ENCODE data around the gene LMCD1. TPM values are rescaled to one million over a fixed set of nuclear protein-coding genes. Genes with fewer than 3 reads are reported as not detected.

The LMCD1 gene
- polyA plus RNA-seq, 2 of the 4 experiments (the other 2 are of a cell fraction), result 64.3 to 85.4 TPM

GRCh38 chr3:8552223-8552762 is 50.7 kb downstream of the LMCD1 start:
- Histone ChIP-seq H3K9me3 (no peaks in the 10 kb centered on the region), H3K4me1 (no peaks in the 10 kb centered on the region), H3K4me2 (no peak overlapping the region), H3K27ac (no peak overlapping the region), H3K4me3 (no peak overlapping the region)
- no peak for ATAC-seq
- no peak for DNase-seq (ENCODE audit: low read depth in 1 of 2, low spot score in 1 of 2)
- WGBS (ENCODE audit: missing lambda C conversion rate), result 96% methylated on average over 5 of the region's 5 CpGs
- CTCF ChIA-PET, result interaction anchor here (0.8 to 2.2 kb wide), 4 partner anchors 81 to 134 kb away, joined by 3 to 7 read pairs (median 4); no protein-coding TSS in a partner anchor
- POLR2A ChIA-PET, result no interaction called here
- TF ChIP-seq HES2 (IDR thresholded peaks at IDR 0.05) (no peak), CBX8 (IDR thresholded peaks at IDR 0.05) (no peak), ATOH8 (CRISPR knock-in tag; IDR thresholded peaks at IDR 0.05; ENCODE audit: low read depth) (no peak), KDM5A (IDR thresholded peaks at IDR 0.05) (no peak), TFCP2L1 (CRISPR knock-in tag; IDR thresholded peaks at IDR 0.05) (no peak), CBX2 (IDR thresholded peaks at IDR 0.05; ENCODE audit: borderline replicate concordance, low read depth) (no peak), HOXB5 (CRISPR knock-in tag; IDR thresholded peaks at IDR 0.05) (no peak), EHMT2 (IDR thresholded peaks at IDR 0.05; ENCODE audit: low read depth) (no peak), RAD21 (conservative IDR thresholded peaks at IDR 0.05 in 1 of 2, IDR thresholded peaks at IDR 0.05 in 1 of 2) (no peak)
- TF ChIP-seq, protein P1, sequence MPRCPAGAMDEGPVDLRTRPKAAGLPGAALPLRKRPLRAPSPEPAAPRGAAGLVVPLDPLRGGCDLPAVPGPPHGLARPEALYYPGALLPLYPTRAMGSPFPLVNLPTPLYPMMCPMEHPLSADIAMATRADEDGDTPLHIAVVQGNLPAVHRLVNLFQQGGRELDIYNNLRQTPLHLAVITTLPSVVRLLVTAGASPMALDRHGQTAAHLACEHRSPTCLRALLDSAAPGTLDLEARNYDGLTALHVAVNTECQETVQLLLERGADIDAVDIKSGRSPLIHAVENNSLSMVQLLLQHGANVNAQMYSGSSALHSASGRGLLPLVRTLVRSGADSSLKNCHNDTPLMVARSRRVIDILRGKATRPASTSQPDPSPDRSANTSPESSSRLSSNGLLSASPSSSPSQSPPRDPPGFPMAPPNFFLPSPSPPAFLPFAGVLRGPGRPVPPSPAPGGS (IDR thresholded peaks at IDR 0.05), result no peak
- TF ChIP-seq, protein P2, sequence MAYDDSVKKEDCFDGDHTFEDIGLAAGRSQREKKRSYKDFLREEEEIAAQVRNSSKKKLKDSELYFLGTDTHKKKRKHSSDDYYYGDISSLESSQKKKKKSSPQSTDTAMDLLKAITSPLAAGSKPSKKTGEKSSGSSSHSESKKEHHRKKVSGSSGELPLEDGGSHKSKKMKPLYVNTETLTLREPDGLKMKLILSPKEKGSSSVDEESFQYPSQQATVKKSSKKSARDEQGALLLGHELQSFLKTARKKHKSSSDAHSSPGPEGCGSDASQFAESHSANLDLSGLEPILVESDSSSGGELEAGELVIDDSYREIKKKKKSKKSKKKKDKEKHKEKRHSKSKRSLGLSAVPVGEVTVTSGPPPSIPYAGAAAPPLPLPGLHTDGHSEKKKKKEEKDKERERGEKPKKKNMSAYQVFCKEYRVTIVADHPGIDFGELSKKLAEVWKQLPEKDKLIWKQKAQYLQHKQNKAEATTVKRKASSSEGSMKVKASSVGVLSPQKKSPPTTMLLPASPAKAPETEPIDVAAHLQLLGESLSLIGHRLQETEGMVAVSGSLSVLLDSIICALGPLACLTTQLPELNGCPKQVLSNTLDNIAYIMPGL (CRISPR knock-in tag; IDR thresholded peaks at IDR 0.05; ENCODE audit: borderline replicate concordance), result no peak
- TF ChIP-seq, protein P3, sequence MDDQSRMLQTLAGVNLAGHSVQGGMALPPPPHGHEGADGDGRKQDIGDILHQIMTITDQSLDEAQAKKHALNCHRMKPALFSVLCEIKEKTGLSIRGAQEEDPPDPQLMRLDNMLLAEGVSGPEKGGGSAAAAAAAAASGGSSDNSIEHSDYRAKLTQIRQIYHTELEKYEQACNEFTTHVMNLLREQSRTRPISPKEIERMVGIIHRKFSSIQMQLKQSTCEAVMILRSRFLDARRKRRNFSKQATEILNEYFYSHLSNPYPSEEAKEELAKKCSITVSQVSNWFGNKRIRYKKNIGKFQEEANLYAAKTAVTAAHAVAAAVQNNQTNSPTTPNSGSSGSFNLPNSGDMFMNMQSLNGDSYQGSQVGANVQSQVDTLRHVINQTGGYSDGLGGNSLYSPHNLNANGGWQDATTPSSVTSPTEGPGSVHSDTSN (IDR thresholded peaks at IDR 0.05), result no peak
- no peak for FAIRE-seq

GRCh38 chr3:8553405-8553804 is 51.8 kb downstream of the LMCD1 start:
- Histone ChIP-seq H3K4me3 (no peak overlapping the region), H3K27ac (no peak overlapping the region), H3K9me3 (no peaks in the 10 kb centered on the region), H3K4me2 (no peak overlapping the region), H3K4me1 (no peaks in the 10 kb centered on the region)
- ATAC-seq, result no peak; a peak in 1 of 6 replicates
- POLR2A ChIA-PET, result no interaction called here
- no peak for DNase-seq (ENCODE audit: low read depth in 1 of 2, low spot score in 1 of 2)
- FAIRE-seq, result no peak
- WGBS (ENCODE audit: missing lambda C conversion rate), result 91% methylated on average over 6 of the region's 6 CpGs
- CTCF ChIA-PET, result interaction anchor here (2.2 kb wide), 1 partner anchor 111 kb away, joined by 7 read pairs; no protein-coding TSS in a partner anchor
- TF ChIP-seq, protein P4, sequence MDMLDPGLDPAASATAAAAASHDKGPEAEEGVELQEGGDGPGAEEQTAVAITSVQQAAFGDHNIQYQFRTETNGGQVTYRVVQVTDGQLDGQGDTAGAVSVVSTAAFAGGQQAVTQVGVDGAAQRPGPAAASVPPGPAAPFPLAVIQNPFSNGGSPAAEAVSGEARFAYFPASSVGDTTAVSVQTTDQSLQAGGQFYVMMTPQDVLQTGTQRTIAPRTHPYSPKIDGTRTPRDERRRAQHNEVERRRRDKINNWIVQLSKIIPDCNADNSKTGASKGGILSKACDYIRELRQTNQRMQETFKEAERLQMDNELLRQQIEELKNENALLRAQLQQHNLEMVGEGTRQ (IDR thresholded peaks at IDR 0.05), result no peak
- TF ChIP-seq MAZ (IDR thresholded peaks at IDR 0.05; ENCODE audit: borderline replicate concordance, low read depth, low read length) (no peak), EP300 (IDR thresholded peaks at IDR 0.05) (no peak), SREBF2 (IDR thresholded peaks at IDR 0.05) (no peak), HOXA7 (CRISPR knock-in tag; IDR thresholded peaks at IDR 0.05) (no peak), KDM1A (IDR thresholded peaks at IDR 0.05; ENCODE audit: low read depth) (no peak), KDM5A (IDR thresholded peaks at IDR 0.05) (no peak), JUN (IDR thresholded peaks at IDR 0.05) (no peak), HEYL (CRISPR knock-in tag; IDR thresholded peaks at IDR 0.05) (no peak), JUNB (IDR thresholded peaks at IDR 0.05) (no peak), RAD21 (conservative IDR thresholded peaks at IDR 0.05 in 1 of 2, IDR thresholded peaks at IDR 0.05 in 1 of 2) (no peak), ELK1 (IDR thresholded peaks at IDR 0.05; ENCODE audit: low read depth, low read length) (no peak), HOXB5 (CRISPR knock-in tag; IDR thresholded peaks at IDR 0.05) (no peak), EHF (CRISPR knock-in tag; IDR thresholded peaks at IDR 0.05) (no peak)
- TF ChIP-seq, protein P5, sequence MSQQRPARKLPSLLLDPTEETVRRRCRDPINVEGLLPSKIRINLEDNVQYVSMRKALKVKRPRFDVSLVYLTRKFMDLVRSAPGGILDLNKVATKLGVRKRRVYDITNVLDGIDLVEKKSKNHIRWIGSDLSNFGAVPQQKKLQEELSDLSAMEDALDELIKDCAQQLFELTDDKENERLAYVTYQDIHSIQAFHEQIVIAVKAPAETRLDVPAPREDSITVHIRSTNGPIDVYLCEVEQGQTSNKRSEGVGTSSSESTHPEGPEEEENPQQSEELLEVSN (IDR thresholded peaks at IDR 0.05; ENCODE audit: borderline replicate concordance, low read depth), result no peak
- TF ChIP-seq, protein P6, sequence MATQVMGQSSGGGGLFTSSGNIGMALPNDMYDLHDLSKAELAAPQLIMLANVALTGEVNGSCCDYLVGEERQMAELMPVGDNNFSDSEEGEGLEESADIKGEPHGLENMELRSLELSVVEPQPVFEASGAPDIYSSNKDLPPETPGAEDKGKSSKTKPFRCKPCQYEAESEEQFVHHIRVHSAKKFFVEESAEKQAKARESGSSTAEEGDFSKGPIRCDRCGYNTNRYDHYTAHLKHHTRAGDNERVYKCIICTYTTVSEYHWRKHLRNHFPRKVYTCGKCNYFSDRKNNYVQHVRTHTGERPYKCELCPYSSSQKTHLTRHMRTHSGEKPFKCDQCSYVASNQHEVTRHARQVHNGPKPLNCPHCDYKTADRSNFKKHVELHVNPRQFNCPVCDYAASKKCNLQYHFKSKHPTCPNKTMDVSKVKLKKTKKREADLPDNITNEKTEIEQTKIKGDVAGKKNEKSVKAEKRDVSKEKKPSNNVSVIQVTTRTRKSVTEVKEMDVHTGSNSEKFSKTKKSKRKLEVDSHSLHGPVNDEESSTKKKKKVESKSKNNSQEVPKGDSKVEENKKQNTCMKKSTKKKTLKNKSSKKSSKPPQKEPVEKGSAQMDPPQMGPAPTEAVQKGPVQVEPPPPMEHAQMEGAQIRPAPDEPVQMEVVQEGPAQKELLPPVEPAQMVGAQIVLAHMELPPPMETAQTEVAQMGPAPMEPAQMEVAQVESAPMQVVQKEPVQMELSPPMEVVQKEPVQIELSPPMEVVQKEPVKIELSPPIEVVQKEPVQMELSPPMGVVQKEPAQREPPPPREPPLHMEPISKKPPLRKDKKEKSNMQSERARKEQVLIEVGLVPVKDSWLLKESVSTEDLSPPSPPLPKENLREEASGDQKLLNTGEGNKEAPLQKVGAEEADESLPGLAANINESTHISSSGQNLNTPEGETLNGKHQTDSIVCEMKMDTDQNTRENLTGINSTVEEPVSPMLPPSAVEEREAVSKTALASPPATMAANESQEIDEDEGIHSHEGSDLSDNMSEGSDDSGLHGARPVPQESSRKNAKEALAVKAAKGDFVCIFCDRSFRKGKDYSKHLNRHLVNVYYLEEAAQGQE (IDR thresholded peaks at IDR 0.05), result no peak
